ENCODE data around the gene CACNA2D2. TPM values are rescaled to one million over a fixed set of nuclear protein-coding genes. Genes with fewer than 3 reads are reported as not detected.

CACNA2D2 gene
- total and polyA plus RNA-seq, 2 donors (not counting 1 experiment from before 2014, with no cell fraction given): 0.06 TPM; not detected in 1

GRCh38 chr3:50470658-50471057 lies 32.8 kb downstream of the CACNA2D2 start:
- DNase-seq (ENCODE audit: low read depth in 2 of 2): no peak
- H3K36me3 ChIP-seq (ENCODE audit: control insufficient read depth, insufficient read depth, low read length): no peaks in the 10 kb centered on the region
- no peak for TF ChIP-seq EZH2 (IDR thresholded peaks at IDR 0.05; ENCODE audit: low read length, missing control alignments)
- TF ChIP-seq, protein P1, sequence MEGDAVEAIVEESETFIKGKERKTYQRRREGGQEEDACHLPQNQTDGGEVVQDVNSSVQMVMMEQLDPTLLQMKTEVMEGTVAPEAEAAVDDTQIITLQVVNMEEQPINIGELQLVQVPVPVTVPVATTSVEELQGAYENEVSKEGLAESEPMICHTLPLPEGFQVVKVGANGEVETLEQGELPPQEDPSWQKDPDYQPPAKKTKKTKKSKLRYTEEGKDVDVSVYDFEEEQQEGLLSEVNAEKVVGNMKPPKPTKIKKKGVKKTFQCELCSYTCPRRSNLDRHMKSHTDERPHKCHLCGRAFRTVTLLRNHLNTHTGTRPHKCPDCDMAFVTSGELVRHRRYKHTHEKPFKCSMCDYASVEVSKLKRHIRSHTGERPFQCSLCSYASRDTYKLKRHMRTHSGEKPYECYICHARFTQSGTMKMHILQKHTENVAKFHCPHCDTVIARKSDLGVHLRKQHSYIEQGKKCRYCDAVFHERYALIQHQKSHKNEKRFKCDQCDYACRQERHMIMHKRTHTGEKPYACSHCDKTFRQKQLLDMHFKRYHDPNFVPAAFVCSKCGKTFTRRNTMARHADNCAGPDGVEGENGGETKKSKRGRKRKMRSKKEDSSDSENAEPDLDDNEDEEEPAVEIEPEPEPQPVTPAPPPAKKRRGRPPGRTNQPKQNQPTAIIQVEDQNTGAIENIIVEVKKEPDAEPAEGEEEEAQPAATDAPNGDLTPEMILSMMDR (conservative IDR thresholded peaks at IDR 0.05 in 1 of 2, IDR thresholded peaks at IDR 0.05 in 1 of 2; ENCODE audit: low read depth in 1 of 2, low read length in 2 of 2): no peak

DNA sequence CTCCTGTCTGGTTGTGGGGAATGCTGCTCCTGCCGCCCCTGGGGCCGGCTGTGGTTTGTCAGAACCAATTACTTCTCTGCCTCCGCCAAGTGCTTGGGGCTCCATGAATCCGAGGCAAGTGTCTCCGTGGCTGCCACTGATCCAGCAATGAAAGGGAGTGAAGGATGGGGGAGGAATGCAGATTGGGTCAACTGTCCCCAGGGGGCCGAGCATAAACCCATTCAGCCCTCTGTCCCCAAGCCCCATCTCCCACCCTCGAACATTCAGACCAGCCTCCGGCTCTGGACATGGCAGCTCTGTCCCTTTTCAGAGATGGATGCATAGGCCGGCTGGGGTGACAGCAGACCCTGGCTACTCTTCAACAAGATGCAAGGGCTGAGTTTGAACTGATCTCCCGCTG lies 35.5 kb downstream of the CACNA2D2 start:
- Histone ChIP-seq H3K27me3 (ENCODE audit: control insufficient read depth, insufficient read depth, low read length) (peaks cover 3% of the 10 kb centered on the region), H3K9ac (ENCODE audit: insufficient read depth, low read length) (no peak overlapping the region), H3K4me1 (ENCODE audit: control insufficient read depth, extremely low read depth, insufficient read depth, low read length) (no peaks in the 10 kb centered on the region), H3K36me3 (ENCODE audit: control insufficient read depth, insufficient read depth, low read length) (no peaks in the 10 kb centered on the region), H3K9me3 (ENCODE audit: control insufficient read depth, insufficient read depth, low read depth, low read length) (no peaks in the 10 kb centered on the region), H2AFZ (ENCODE audit: low read length) (no peak overlapping the region), H3K4me3 (replicated peaks in 1 of 4; ENCODE audit: control extremely low read depth in 1 of 4, insufficient read depth in 1 of 4, low read depth in 3 of 4, low read length in 4 of 4) (no peak overlapping the region), H3K79me2 (ENCODE audit: control insufficient read depth, insufficient read depth, low read length) (no peaks in the 10 kb centered on the region), H4K20me1 (ENCODE audit: control insufficient read depth, extremely low read depth, insufficient read depth, low read length) (no peaks in the 10 kb centered on the region), H3K27ac (ENCODE audit: insufficient read depth, low read length) (no peak overlapping the region), H3K4me2 (ENCODE audit: extremely low read depth, insufficient read depth, low read length) (no peak overlapping the region)
- no peak for DNase-seq (ENCODE audit: low read depth in 2 of 2)
- TF ChIP-seq, protein P1 (conservative IDR thresholded peaks at IDR 0.05 in 1 of 2, IDR thresholded peaks at IDR 0.05 in 1 of 2; ENCODE audit: low read depth in 1 of 2, low read length in 2 of 2): no peak
- TF ChIP-seq EZH2 (IDR thresholded peaks at IDR 0.05; ENCODE audit: low read length, missing control alignments): no peak

More at GRCh38 chr3:50470658-50471057, 32.8 kb downstream of the CACNA2D2 start:
- Histone ChIP-seq H3K4me3 (replicated peaks in 1 of 4; ENCODE audit: control extremely low read depth in 1 of 4, insufficient read depth in 1 of 4, low read depth in 3 of 4, low read length in 4 of 4) (no peak overlapping the region), H3K4me1 (ENCODE audit: control insufficient read depth, extremely low read depth, insufficient read depth, low read length) (no peaks in the 10 kb centered on the region), H3K9ac (ENCODE audit: insufficient read depth, low read length) (no peak overlapping the region), H3K4me2 (ENCODE audit: extremely low read depth, insufficient read depth, low read length) (no peak overlapping the region), H4K20me1 (ENCODE audit: control insufficient read depth, extremely low read depth, insufficient read depth, low read length) (no peaks in the 10 kb centered on the region), H3K79me2 (ENCODE audit: control insufficient read depth, insufficient read depth, low read length) (no peaks in the 10 kb centered on the region), H2AFZ (ENCODE audit: low read length) (no peak overlapping the region), H3K27ac (ENCODE audit: insufficient read depth, low read length) (no peak overlapping the region), H3K27me3 (ENCODE audit: control insufficient read depth, insufficient read depth, low read length) (no peaks in the 10 kb centered on the region), H3K9me3 (ENCODE audit: control insufficient read depth, insufficient read depth, low read depth, low read length) (no peaks in the 10 kb centered on the region)

GRCh38 chr3:50466177-50466576 lies 37.3 kb downstream of the CACNA2D2 start:
- Histone ChIP-seq H4K20me1 (ENCODE audit: control insufficient read depth, extremely low read depth, insufficient read depth, low read length) (no peaks in the 10 kb centered on the region), H3K4me1 (ENCODE audit: control insufficient read depth, extremely low read depth, insufficient read depth, low read length) (no peaks in the 10 kb centered on the region), H3K36me3 (ENCODE audit: control insufficient read depth, insufficient read depth, low read length) (no peaks in the 10 kb centered on the region), H3K4me3 (replicated peaks in 1 of 4; ENCODE audit: control extremely low read depth in 1 of 4, insufficient read depth in 1 of 4, low read depth in 3 of 4, low read length in 4 of 4) (no peak overlapping the region), H2AFZ (ENCODE audit: low read length) (no peak overlapping the region), H3K9me3 (ENCODE audit: control insufficient read depth, insufficient read depth, low read depth, low read length) (no peaks in the 10 kb centered on the region), H3K27me3 (ENCODE audit: control insufficient read depth, insufficient read depth, low read length) (peaks cover 3% of the 10 kb centered on the region), H3K4me2 (ENCODE audit: extremely low read depth, insufficient read depth, low read length) (no peak overlapping the region), H3K79me2 (ENCODE audit: control insufficient read depth, insufficient read depth, low read length) (no peaks in the 10 kb centered on the region), H3K27ac (ENCODE audit: insufficient read depth, low read length) (no peak overlapping the region), H3K9ac (ENCODE audit: insufficient read depth, low read length) (no peak overlapping the region)
- no peak for DNase-seq (ENCODE audit: low read depth in 2 of 2)
- TF ChIP-seq EZH2 (IDR thresholded peaks at IDR 0.05; ENCODE audit: low read length, missing control alignments): no peak
- TF ChIP-seq, protein P1 (conservative IDR thresholded peaks at IDR 0.05 in 1 of 2, IDR thresholded peaks at IDR 0.05 in 1 of 2; ENCODE audit: low read depth in 1 of 2, low read length in 2 of 2): no peak

All from fibroblast of lung (primary cell).